Measurements from ENCODE around the gene FLRT1. TPM values are rescaled to one million over a fixed set of nuclear protein-coding genes. Genes with fewer than 3 reads are reported as not detected.

Gene FLRT1
- total and polyA plus RNA-seq, 2 of the 13 experiments (the other 11 are each of a cell fraction or from before 2014, with no cell fraction given) = 0.02 to 0.08 TPM

- TF ChIP-seq MNT (IDR thresholded peaks at IDR 0.05) (no peak), ZBTB8A (CRISPR knock-in tag; IDR thresholded peaks at IDR 0.05; ENCODE audit: borderline replicate concordance, low read depth) (no peak)
Measured at GRCh38 chr11:64040684-64041322, 5.1 kb downstream of the FLRT1 start (continued).

DNA sequence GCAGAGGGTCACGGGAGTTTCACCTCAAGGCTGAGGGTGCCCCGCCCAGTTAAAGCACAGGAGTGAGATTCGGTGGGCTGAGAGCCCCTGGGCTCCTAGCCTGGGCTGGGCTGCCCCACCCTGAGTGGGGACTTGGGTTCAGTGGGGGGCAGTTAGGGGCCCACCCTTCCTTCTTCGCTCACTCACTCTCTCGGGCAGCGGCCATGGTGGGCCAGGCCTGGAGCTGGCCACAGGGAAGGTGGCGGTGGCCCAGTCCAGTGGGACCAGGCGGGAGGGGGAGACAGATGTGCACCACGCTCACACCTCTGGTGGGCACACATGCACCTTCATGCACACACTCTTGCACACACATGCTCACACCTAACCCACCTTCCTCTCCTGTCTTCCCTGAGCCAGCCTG lies 6.1 kb downstream of the FLRT1 start:
- ATAC-seq = no peak
- BruUV-seq (replicated peaks) = no TSS peak
- Histone ChIP-seq H3K9ac (ENCODE audit: insufficient read depth, low read depth, low read length) (no peak overlapping the region), H3K79me2 (ENCODE audit: insufficient read depth, low read length) (no peaks in the 10 kb centered on the region), H4K20me1 (ENCODE audit: insufficient read depth, low read length) (peaks cover 19% of the 10 kb centered on the region; the same call in 1 of the 2 replicates), H3K4me3 (replicated peaks in 1 of 3; ENCODE audit: insufficient read depth in 1 of 3, low read depth in 2 of 3, low read length in 3 of 3) (no peak overlapping the region), H3K27ac (ENCODE audit: extremely low read length, insufficient read depth, low read length) (no peak overlapping the region), H2AFZ (ENCODE audit: low read length) (no peak overlapping the region), H3K4me2 (ENCODE audit: low read depth, low read length) (no peak overlapping the region), H3K36me3 (replicated peaks in 1 of 2; ENCODE audit: control insufficient read depth in 1 of 2, insufficient read depth in 2 of 2, low read length in 2 of 2) (no peaks in the 10 kb centered on the region), H3K9me3 (ENCODE audit: low read length) (no peaks in the 10 kb centered on the region), H3K4me1 (ENCODE audit: insufficient read depth, low read length) (peaks cover 29% of the 10 kb centered on the region), H3K27me3 (ENCODE audit: control insufficient read depth in 1 of 2, insufficient read depth in 2 of 2, low read length in 2 of 2) (peaks cover 0 to 15% of the 10 kb centered on the region in 2 experiments; a peak in 2 of 5 replicates)
- 88% methylated on average over 6 of the region's 9 CpGs for WGBS (ENCODE audit: low lambda C conversion rate)
- FAIRE-seq = no peak
- intact Hi-C loops (cut with micrococcal nuclease; ENCODE audit: unreplicated experiment) = no loop called here
- POLR2A ChIA-PET = no interaction called here
- in situ Hi-C loops (cut with HindIII; ENCODE audit: extremely low pct_ligation_motif_present, low pct_unique_long_range_greater_than_20kb) = loop anchor here (5.0 kb wide), 1 partner anchor 105 kb away; no protein-coding TSS in a partner anchor
- TF ChIP-seq DR1 (CRISPR knock-in tag; IDR thresholded peaks at IDR 0.05) (no peak), KDM5A (IDR thresholded peaks at IDR 0.05; ENCODE audit: borderline replicate concordance, low read length) (no peak), RBFOX2 (IDR thresholded peaks at IDR 0.05; ENCODE audit: low read depth, low read length) (no peak)
- CTCF ChIA-PET (ENCODE audit: low intra/inter-chr PET ratio, low total read pairs) = no interaction called here
- DNase-seq (ENCODE audit: low spot score) = no peak
